K562 (cell line): ENCODE measurements around the gene SLC35A4. TPM values are rescaled to one million over a fixed set of nuclear protein-coding genes. Genes with fewer than 3 reads are reported as not detected.

Experiments
- CREBBP ChIP-seq: IDR thresholded peaks from one replicate; pipeline ENCODE4 v1.6.1; 2012; ENCODE audit warnings: low read depth, mild to moderate bottlenecking, control low read depth, inconsistent platforms, low read length
- HES1 ChIP-seq: fragments of 450-650 bp; IDR thresholded peaks from 2 replicates; pipeline ENCODE4 v1.6.1; 2016; ENCODE audit warnings: low read depth, mild to moderate bottlenecking, moderate library complexity
- HIVEP1 ChIP-seq: fragments of 250-450 bp; sonication (Bioruptor Pico); IDR thresholded peaks from 2 replicates; pipeline ENCODE4 v1.4.0; 2020; ENCODE audit warnings: mild to moderate bottlenecking
- KDM5B ChIP-seq: fragments of 200-600 bp; sonication (generic); IDR thresholded peaks from 2 replicates; pipeline ENCODE4 v1.6.1; 2012; ENCODE audit warnings: low read depth, mild to moderate bottlenecking, moderate library complexity, low read length, control low read depth, inconsistent platforms; ENCODE audit not compliant: insufficient replicate concordance
- MAFG ChIP-seq: fragments of 450-650 bp; conservative IDR thresholded peaks from 2 replicates; pipeline ENCODE4 v1.6.1; 2016; ENCODE audit warnings: missing genetic modification characterization, missing compliant biosample characterization
- MED1 ChIP-seq: sonication (generic); formaldehyde crosslinking; IDR thresholded peaks from 2 replicates; pipeline ENCODE4 v1.8.1; 2023; ENCODE audit warnings: missing genetic modification reagents, borderline replicate concordance
- NCOA6 ChIP-seq: fragments of 450-650 bp; IDR thresholded peaks from 2 replicates; pipeline ENCODE4 v1.6.1; 2017; ENCODE audit warnings: mild to moderate bottlenecking
- NKRF ChIP-seq: fragments of 450-650 bp; IDR thresholded peaks from 2 replicates; pipeline ENCODE4 v1.6.1; 2016; ENCODE audit warnings: borderline replicate concordance
- YY1 ChIP-seq, 3 experiments: IDR thresholded peaks; 2 replicates each; pipeline ENCODE4 v1.6.1; 2011; ENCODE audit warnings: low read length in 2 of 3, mild to moderate bottlenecking in 2 of 3, moderate library complexity in 2 of 3, borderline replicate concordance in 1 of 3, control low read depth in 1 of 3, low read depth in 1 of 3; ENCODE audit not compliant: insufficient read depth in 3 of 3, insufficient replicate concordance in 2 of 3, control insufficient read depth in 1 of 3, insufficient read length in 1 of 3; ENCODE audit errors: extremely low read depth in 1 of 3
- ZNF583 ChIP-seq: fragments of 250-450 bp; sonication (Bioruptor Pico); IDR thresholded peaks from 2 replicates; pipeline ENCODE4 v1.4.0; 2020
- ZNF766 ChIP-seq: fragments of 200-800 bp; sonication (Bioruptor generic); conservative IDR thresholded peaks from 2 replicates; pipeline ENCODE4 v1.6.1; 2016; ENCODE audit warnings: missing genetic modification characterization, missing compliant biosample characterization
- polyA plus RNA-seq, 8 experiments: library from polyadenylated mRNA; depleted of rRNA in 4 of 8; stranded (reverse) in 5 of 8; unstranded in 3 of 8; fragments of >200 nt; fragmentation: Nextera tagmentation in 2 of 8; fragmentation: Illumina TruSeq in 1 of 8; extraction: Ambion mirVana in 2 of 8; extraction: Trizol in 1 of 8; gene quantifications; 2 replicates each; pipeline versions ENCODE4 v1.2.1 to v1.2.3, GENCODE V29; 2011 to 2014; ENCODE audit warnings: inconsistent platforms in 1 of 8, missing spikeins in 1 of 8
- total RNA-seq, 7 experiments: library from RNA; depleted of rRNA in 6 of 7; stranded (reverse); fragments of >200 nt in 6 of 7; fragmentation: Illumina TruSeq in 2 of 7; extraction: Trizol in 2 of 7; gene quantifications; 2 replicates each; pipeline versions ENCODE4 v1.2.1 to v1.2.3, GENCODE V29; 2011 to 2021; ENCODE audit warnings: low replicate concordance in 1 of 7
- TF ChIP-seq, protein P1 (sequence below): sonication (generic); formaldehyde crosslinking; IDR thresholded peaks from 2 replicates; pipeline ENCODE4 v1.8.0; 2022; ENCODE audit warnings: missing genetic modification reagents, mild to moderate bottlenecking, moderate library complexity, borderline replicate concordance
- TF ChIP-seq, protein P2 (sequence below): sonication (generic); formaldehyde crosslinking; IDR thresholded peaks from 2 replicates; pipeline ENCODE4 v1.8.1; 2023; ENCODE audit warnings: mild to moderate bottlenecking, missing genetic modification reagents
- TF ChIP-seq, protein P3 (sequence below): sonication (generic); IDR thresholded peaks from 2 replicates; pipeline ENCODE4 v1.6.1; 2016
- TF ChIP-seq, protein P4 (sequence below), 3 experiments: IDR thresholded peaks in 2 of 3; conservative IDR thresholded peaks in 1 of 3; 2 replicates each; pipeline ENCODE4 v1.5.1; 2011 to 2012; ENCODE audit warnings: low read length in 3 of 3, mild to moderate bottlenecking in 3 of 3, control low read depth in 2 of 3, improper control_type of control experiment in 1 of 3, inconsistent platforms in 1 of 3, low read depth in 1 of 3, mixed read lengths in 1 of 3, moderate library complexity in 1 of 3; ENCODE audit not compliant: insufficient read depth in 2 of 3

The SLC35A4 gene
- total and polyA plus RNA-seq, 9 of the 15 experiments (the other 6 are each of a cell fraction or from before 2014, with no cell fraction given) = 21.8 to 171 (median 42.5) TPM

DNA sequence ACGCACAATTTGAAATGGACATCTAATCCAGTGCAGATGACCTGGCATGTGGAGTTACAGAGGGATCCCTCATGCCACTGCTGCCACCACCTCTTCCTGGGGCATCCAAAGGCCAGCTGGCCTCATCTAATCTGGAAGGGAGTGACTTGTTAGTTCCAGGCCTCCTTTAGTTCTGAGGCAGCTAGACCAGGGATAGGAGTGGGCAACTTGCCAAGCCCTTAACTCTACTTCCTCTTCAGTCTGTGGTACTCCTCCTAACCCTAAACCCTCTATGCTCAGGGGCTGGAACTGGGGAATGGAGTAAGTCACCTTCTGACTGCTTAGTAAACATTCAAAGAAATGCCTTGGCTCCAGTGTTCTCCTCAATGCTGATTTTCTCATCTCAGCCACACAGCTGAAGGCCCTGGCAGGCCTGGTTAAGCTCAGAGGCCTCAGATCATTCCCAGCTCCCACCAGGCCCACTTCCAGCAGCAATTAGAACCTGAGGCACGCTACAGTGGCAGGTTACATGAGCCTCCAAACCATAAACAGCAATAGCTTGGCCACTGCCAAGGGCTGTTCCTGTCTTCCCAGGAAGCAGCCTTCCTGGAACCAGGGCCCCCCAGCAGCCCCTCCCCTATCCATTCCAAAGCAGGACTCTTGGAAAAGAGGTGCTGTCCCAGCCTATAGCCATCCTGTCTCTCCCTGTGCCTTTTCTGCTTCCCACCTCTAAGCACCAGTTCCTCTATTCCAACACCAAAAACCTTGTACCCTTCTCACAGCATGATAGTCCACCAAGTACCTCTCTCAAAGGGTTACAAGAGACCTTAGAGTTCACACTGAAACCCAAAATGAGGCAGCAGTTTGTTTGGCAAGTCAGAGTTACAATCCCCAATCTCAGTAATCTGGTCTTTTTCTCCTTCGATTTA is 15.1 kb upstream of the SLC35A4 start (continued):
- TF ChIP-seq, protein P1, sequence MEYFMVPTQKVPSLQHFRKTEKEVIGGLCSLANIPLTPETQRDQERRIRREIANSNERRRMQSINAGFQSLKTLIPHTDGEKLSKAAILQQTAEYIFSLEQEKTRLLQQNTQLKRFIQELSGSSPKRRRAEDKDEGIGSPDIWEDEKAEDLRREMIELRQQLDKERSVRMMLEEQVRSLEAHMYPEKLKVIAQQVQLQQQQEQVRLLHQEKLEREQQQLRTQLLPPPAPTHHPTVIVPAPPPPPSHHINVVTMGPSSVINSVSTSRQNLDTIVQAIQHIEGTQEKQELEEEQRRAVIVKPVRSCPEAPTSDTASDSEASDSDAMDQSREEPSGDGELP (CRISPR knock-in tag) = peak; percentile 50; the same call in 1 of the 2 replicates
- TF ChIP-seq, protein P2, sequence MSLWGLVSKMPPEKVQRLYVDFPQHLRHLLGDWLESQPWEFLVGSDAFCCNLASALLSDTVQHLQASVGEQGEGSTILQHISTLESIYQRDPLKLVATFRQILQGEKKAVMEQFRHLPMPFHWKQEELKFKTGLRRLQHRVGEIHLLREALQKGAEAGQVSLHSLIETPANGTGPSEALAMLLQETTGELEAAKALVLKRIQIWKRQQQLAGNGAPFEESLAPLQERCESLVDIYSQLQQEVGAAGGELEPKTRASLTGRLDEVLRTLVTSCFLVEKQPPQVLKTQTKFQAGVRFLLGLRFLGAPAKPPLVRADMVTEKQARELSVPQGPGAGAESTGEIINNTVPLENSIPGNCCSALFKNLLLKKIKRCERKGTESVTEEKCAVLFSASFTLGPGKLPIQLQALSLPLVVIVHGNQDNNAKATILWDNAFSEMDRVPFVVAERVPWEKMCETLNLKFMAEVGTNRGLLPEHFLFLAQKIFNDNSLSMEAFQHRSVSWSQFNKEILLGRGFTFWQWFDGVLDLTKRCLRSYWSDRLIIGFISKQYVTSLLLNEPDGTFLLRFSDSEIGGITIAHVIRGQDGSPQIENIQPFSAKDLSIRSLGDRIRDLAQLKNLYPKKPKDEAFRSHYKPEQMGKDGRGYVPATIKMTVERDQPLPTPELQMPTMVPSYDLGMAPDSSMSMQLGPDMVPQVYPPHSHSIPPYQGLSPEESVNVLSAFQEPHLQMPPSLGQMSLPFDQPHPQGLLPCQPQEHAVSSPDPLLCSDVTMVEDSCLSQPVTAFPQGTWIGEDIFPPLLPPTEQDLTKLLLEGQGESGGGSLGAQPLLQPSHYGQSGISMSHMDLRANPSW (CRISPR knock-in tag) = no peak
- TF ChIP-seq, protein P3, sequence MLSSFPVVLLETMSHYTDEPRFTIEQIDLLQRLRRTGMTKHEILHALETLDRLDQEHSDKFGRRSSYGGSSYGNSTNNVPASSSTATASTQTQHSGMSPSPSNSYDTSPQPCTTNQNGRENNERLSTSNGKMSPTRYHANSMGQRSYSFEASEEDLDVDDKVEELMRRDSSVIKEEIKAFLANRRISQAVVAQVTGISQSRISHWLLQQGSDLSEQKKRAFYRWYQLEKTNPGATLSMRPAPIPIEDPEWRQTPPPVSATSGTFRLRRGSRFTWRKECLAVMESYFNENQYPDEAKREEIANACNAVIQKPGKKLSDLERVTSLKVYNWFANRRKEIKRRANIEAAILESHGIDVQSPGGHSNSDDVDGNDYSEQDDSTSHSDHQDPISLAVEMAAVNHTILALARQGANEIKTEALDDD = peak; percentile 94
- no peak for TF ChIP-seq YY1 (IDR thresholded peaks at IDR 0.05; ENCODE audit: borderline replicate concordance in 1 of 3, control insufficient read depth in 1 of 3, extremely low read depth in 1 of 3, insufficient read depth in 3 of 3, insufficient read length in 1 of 3, insufficient replicate concordance in 2 of 3, low read depth in 1 of 3, low read length in 2 of 3)
- no peak for TF ChIP-seq MED1 (CRISPR knock-in tag)
- no peak; the same call in 1 of the 2 replicates for TF ChIP-seq ZNF583 (CRISPR knock-in tag)
- TF ChIP-seq, protein P4, sequence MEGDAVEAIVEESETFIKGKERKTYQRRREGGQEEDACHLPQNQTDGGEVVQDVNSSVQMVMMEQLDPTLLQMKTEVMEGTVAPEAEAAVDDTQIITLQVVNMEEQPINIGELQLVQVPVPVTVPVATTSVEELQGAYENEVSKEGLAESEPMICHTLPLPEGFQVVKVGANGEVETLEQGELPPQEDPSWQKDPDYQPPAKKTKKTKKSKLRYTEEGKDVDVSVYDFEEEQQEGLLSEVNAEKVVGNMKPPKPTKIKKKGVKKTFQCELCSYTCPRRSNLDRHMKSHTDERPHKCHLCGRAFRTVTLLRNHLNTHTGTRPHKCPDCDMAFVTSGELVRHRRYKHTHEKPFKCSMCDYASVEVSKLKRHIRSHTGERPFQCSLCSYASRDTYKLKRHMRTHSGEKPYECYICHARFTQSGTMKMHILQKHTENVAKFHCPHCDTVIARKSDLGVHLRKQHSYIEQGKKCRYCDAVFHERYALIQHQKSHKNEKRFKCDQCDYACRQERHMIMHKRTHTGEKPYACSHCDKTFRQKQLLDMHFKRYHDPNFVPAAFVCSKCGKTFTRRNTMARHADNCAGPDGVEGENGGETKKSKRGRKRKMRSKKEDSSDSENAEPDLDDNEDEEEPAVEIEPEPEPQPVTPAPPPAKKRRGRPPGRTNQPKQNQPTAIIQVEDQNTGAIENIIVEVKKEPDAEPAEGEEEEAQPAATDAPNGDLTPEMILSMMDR (IDR thresholded peaks at IDR 0.05 in 2 of 3, conservative IDR thresholded peaks at IDR 0.05 in 1 of 3; ENCODE audit: insufficient read depth in 2 of 3, low read depth in 1 of 3, low read length in 3 of 3) = no peak
- no peak for TF ChIP-seq ZNF766 (CRISPR knock-in tag)
- no peak for TF ChIP-seq MAFG (tag)
- no peak for TF ChIP-seq HIVEP1
- no peak for TF ChIP-seq HES1
- TF ChIP-seq NKRF = no peak
- no peak for TF ChIP-seq CREBBP
- TF ChIP-seq NCOA6 = no peak
- TF ChIP-seq KDM5B = no peak
